HCT116 (cell line): ENCODE results near the gene ARHGEF11. TPM values are rescaled to one million over a fixed set of nuclear protein-coding genes. Genes with fewer than 3 reads are reported as not detected.

Experiments
- ATAC-seq: fragments of 200-7000 bp; cut with Tn5 transposase; 2 replicates; pipeline ENCODE4 v1.9.1; 2020; ENCODE audit warnings: mild to moderate bottlenecking, moderate library complexity
- BruUV-seq: library from RNA; stranded (reverse); fragments of 400-500 nt; replicated peaks from 2 replicates; lab custom pipeline; 2021; lab: Mats Ljungman, UMichigan
- CTCF ChIA-PET: fragments of 300-600 bp; sonication (Branson Sonifier 250); formaldehyde crosslinking; loops from one replicate; lab custom pipeline; 2021; ENCODE audit warnings: antibody characterized with exemption; lab: Charles Lee
- POLR2A ChIA-PET: fragments of 300-600, 350-600 bp; sonication (Branson Sonifier 250); formaldehyde crosslinking; loops from one replicate; lab custom pipeline; 2021; ENCODE audit warnings: antibody characterized with exemption; lab: Charles Lee
- RAD21 ChIA-PET, 2 experiments: fragments of 300-600 bp; sonication (Branson Sonifier 250); formaldehyde crosslinking; loops; one replicate each; lab custom pipeline; 2023; ENCODE audit warnings: low total read pairs in 2 of 2; ENCODE audit not compliant: uncharacterized antibody in 2 of 2, unreplicated experiment in 2 of 2, low non-redundant PET in 1 of 2; lab: Charles Lee
- DNase-seq: peaks from one replicate; pipeline ENCODE4 v3.0.0-alpha.2; 2010; ENCODE audit warnings: low read depth, low spot score
- H2AFZ ChIP-seq: fragments of 200-600 bp; shearing (Covaris generic), sonication (generic); 2 replicates; pipeline ENCODE4 v1.6.1; 2017; ENCODE audit warnings: low read depth, mixed run types, mixed read lengths, antibody characterized with exemption, low read length; ENCODE audit not compliant: poor library complexity, severe bottlenecking
- H3K27ac ChIP-seq: 2 replicates; pipeline ENCODE4 v1.5.1; 2012; ENCODE audit warnings: low read depth, low read length
- H3K27me3 ChIP-seq: fragments of 200-600 bp; sonication (generic); 2 replicates; pipeline ENCODE4 v1.6.1; 2016; ENCODE audit warnings: mixed run types, low read length, mixed read lengths; ENCODE audit not compliant: insufficient read depth
- H3K36me3 ChIP-seq, 2 experiments: fragments of 200-500 bp in 1 of 2; fragments of 200-600 bp in 1 of 2; sonication (Bioruptor generic) in 1 of 2; sonication (generic) in 1 of 2; 2 replicates each; pipeline versions ENCODE4 v1.5.1 to v1.6.1; 2014 to 2016; ENCODE audit warnings: low read length in 2 of 2, inconsistent platforms in 1 of 2, mixed read lengths in 1 of 2, mixed run types in 1 of 2; ENCODE audit not compliant: insufficient read depth in 2 of 2, control insufficient read depth in 1 of 2
- H3K4me1 ChIP-seq, 2 experiments: fragments of 200-600 bp in 1 of 2; sonication (generic) in 1 of 2; 2 replicates each; pipeline versions ENCODE4 v1.5.1 to v1.6.1; 2012 to 2017; ENCODE audit warnings: low read length in 2 of 2, inconsistent platforms in 1 of 2, mild to moderate bottlenecking in 1 of 2, mixed read lengths in 1 of 2, mixed run types in 1 of 2, moderate library complexity in 1 of 2; ENCODE audit not compliant: insufficient read depth in 2 of 2, control insufficient read depth in 1 of 2
- H3K4me2 ChIP-seq: fragments of 200-600 bp; sonication (generic); 2 replicates; pipeline ENCODE4 v1.6.1; 2017; ENCODE audit warnings: mixed run types, low read length, mixed read lengths
- H3K4me3 ChIP-seq, 2 experiments: fragments of 200-600 bp in 1 of 2; sonication (generic) in 1 of 2; replicated peaks in 1 of 2; 2 replicates each; pipeline ENCODE4 v1.5.1; 2011 to 2016; ENCODE audit warnings: low read length in 2 of 2, control low read depth in 1 of 2, low read depth in 1 of 2, mild to moderate bottlenecking in 1 of 2, mixed read lengths in 1 of 2, mixed run types in 1 of 2
- H3K79me2 ChIP-seq: fragments of 200-600 bp; sonication (generic); 2 replicates; pipeline ENCODE4 v1.6.1; 2017; ENCODE audit warnings: mild to moderate bottlenecking, mixed run types, low read length, moderate library complexity, mixed read lengths; ENCODE audit not compliant: insufficient read depth
- H3K9ac ChIP-seq: fragments of 200-600 bp; sonication (generic); 2 replicates; pipeline ENCODE4 v1.6.1; 2016; ENCODE audit warnings: low read length, mixed read lengths
- H3K9me2 ChIP-seq: fragments of 200-600 bp; sonication (generic), shearing (Covaris generic); 2 replicates; pipeline ENCODE4 v1.6.1; 2017; ENCODE audit warnings: mixed run types, mild to moderate bottlenecking, moderate library complexity; ENCODE audit not compliant: insufficient read depth
- H3K9me3 ChIP-seq, 2 experiments: fragments of 200-500 bp in 1 of 2; fragments of 200-600 bp in 1 of 2; sonication (Bioruptor generic) in 1 of 2; sonication (generic) in 1 of 2; 2 replicates each; pipeline ENCODE4 v1.6.1; 2014 to 2017; ENCODE audit warnings: low read length in 2 of 2, mixed read lengths in 2 of 2, inconsistent platforms in 1 of 2, low read depth in 1 of 2, mild to moderate bottlenecking in 1 of 2, mixed run types in 1 of 2, moderate library complexity in 1 of 2; ENCODE audit not compliant: control insufficient read depth in 1 of 2, insufficient read depth in 1 of 2
- H4K20me1 ChIP-seq: fragments of 200-600 bp; sonication (generic), shearing (Covaris generic); 2 replicates; pipeline ENCODE4 v1.6.1; 2017; ENCODE audit warnings: mixed run types, mild to moderate bottlenecking, moderate library complexity; ENCODE audit not compliant: insufficient read depth
- ATF3 ChIP-seq: IDR thresholded peaks from 2 replicates; pipeline ENCODE4 v1.6.1; 2012
- CTCF ChIP-seq, 3 experiments: fragments of 200-600 bp in 1 of 3; sonication (generic) in 1 of 3; IDR thresholded peaks in 2 of 3; conservative IDR thresholded peaks in 1 of 3; 2 replicates each; pipeline ENCODE4 v1.5.1; 2012 to 2017; ENCODE audit warnings: low read depth in 2 of 3, low read length in 2 of 3, antibody characterized with exemption in 1 of 3, borderline replicate concordance in 1 of 3, control low read depth in 1 of 3, mild to moderate bottlenecking in 1 of 3, mixed read lengths in 1 of 3, mixed run types in 1 of 3, moderate library complexity in 1 of 3; ENCODE audit not compliant: insufficient read depth in 1 of 3
- EZH2 ChIP-seq: fragments of 200-600 bp; sonication (generic); IDR thresholded peaks from 2 replicates; pipeline ENCODE4 v1.6.1; 2017; ENCODE audit warnings: antibody characterized with exemption, mixed run types
- YY1 ChIP-seq: IDR thresholded peaks from 2 replicates; pipeline ENCODE4 v1.6.1; 2011; ENCODE audit warnings: low read length, low read depth, moderate library complexity, mild to moderate bottlenecking; ENCODE audit not compliant: insufficient replicate concordance; ENCODE audit errors: extremely low read depth
- intact Hi-C: fragments of 100-400 bp; cut with micrococcal nuclease; formaldehyde crosslinking; loops from 2 replicates; pipeline ENCODE4 v1.10.0; 2022
- total RNA-seq: library from RNA; stranded (reverse); gene quantifications from one replicate; pipeline ENCODE4 v1.2.1, GENCODE V29; 2021; ENCODE audit not compliant: unreplicated experiment
- TF ChIP-seq, protein P1 (sequence below): IDR thresholded peaks from 2 replicates; pipeline ENCODE4 v1.6.1; 2011; ENCODE audit warnings: mild to moderate bottlenecking, low read length, moderate library complexity; ENCODE audit not compliant: insufficient replicate concordance; ENCODE audit errors: extremely low read depth

ARHGEF11 gene
- total RNA-seq, 1 experiment from 2014 or later: 28.9 TPM

DNA sequence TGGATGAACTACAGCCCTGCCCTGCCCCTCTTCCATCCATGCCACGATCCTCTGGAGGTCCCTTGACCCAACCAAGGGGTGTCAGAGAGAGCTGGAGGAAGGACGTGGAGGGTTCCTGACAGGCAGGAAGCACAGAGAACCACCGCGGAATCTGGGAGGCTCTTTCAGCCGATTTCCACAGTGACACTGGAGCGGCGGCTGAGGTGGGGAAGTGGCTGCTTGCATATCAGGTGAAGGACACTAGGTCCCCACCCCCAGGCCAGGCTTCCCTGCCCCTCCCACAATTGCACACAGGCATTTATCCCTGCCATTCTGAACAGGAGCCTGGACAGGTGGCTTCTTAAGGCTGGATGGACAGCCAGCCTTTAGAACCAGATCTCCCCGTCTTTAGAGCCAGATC lies 107.7 kb downstream of the ARHGEF11 start:
- no peak overlapping the region for H3K9ac ChIP-seq
- POLR2A ChIA-PET: no interaction called here
- DNase-seq (no peak), ATAC-seq (no peak)
- no peaks in the 10 kb centered on the region for H3K79me2 ChIP-seq
- H3K27me3 ChIP-seq: no peaks in the 10 kb centered on the region
- BruUV-seq: no TSS peak
- H3K36me3 ChIP-seq: peaks cover 4 to 6% of the 10 kb centered on the region in 2 experiments; a peak in 3 of 4 replicates
- H4K20me1 ChIP-seq: no peaks in the 10 kb centered on the region
- TF ChIP-seq CTCF (IDR thresholded peaks at IDR 0.05 in 2 of 3, conservative IDR thresholded peaks at IDR 0.05 in 1 of 3; ENCODE audit: borderline replicate concordance in 1 of 3, insufficient read depth in 1 of 3, low read depth in 2 of 3, low read length in 2 of 3): no peak
- no peak for TF ChIP-seq ATF3
- intact Hi-C loops: no loop called here
- H2AFZ ChIP-seq: no peak overlapping the region
- H3K9me2 ChIP-seq: no peaks in the 10 kb centered on the region
- no peaks in the 10 kb centered on the region for H3K4me1 ChIP-seq
- H3K27ac ChIP-seq: no peak overlapping the region
- H3K4me3 ChIP-seq: no peak overlapping the region
- RAD21 ChIA-PET: no interaction called here
- H3K9me3 ChIP-seq: no peaks in the 10 kb centered on the region
- CTCF ChIA-PET: no interaction called here
- no peak overlapping the region for H3K4me2 ChIP-seq

- intact Hi-C loops: no loop called here
- DNase-seq: no peak
- Histone ChIP-seq H3K4me1 (no peaks in the 10 kb centered on the region), H3K9ac (no peak overlapping the region), H4K20me1 (no peaks in the 10 kb centered on the region), H3K9me3 (no peaks in the 10 kb centered on the region), H3K4me2 (no peak overlapping the region), H3K27ac (no peak overlapping the region), H3K27me3 (no peaks in the 10 kb centered on the region), H3K36me3 (peaks cover 4 to 6% of the 10 kb centered on the region in 2 experiments; a peak in 3 of 4 replicates), H3K79me2 (no peaks in the 10 kb centered on the region), H3K9me2 (no peaks in the 10 kb centered on the region), H3K4me3 (no peak overlapping the region), H2AFZ (no peak overlapping the region)
- POLR2A ChIA-PET: no interaction called here
- ATAC-seq: no peak
- CTCF ChIA-PET: interaction anchor here (1.8 kb wide), 1 partner anchor 9 kb away, joined by 4 read pairs; no protein-coding TSS in a partner anchor
- no TSS peak for BruUV-seq
- RAD21 ChIA-PET: no interaction called here
- no peak for TF ChIP-seq EZH2
- no peak for TF ChIP-seq YY1
- TF ChIP-seq, protein P1, sequence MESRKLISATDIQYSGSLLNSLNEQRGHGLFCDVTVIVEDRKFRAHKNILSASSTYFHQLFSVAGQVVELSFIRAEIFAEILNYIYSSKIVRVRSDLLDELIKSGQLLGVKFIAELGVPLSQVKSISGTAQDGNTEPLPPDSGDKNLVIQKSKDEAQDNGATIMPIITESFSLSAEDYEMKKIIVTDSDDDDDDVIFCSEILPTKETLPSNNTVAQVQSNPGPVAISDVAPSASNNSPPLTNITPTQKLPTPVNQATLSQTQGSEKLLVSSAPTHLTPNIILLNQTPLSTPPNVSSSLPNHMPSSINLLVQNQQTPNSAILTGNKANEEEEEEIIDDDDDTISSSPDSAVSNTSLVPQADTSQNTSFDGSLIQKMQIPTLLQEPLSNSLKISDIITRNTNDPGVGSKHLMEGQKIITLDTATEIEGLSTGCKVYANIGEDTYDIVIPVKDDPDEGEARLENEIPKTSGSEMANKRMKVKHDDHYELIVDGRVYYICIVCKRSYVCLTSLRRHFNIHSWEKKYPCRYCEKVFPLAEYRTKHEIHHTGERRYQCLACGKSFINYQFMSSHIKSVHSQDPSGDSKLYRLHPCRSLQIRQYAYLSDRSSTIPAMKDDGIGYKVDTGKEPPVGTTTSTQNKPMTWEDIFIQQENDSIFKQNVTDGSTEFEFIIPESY: no peak
- TF ChIP-seq CTCF (IDR thresholded peaks at IDR 0.05 in 2 of 3, conservative IDR thresholded peaks at IDR 0.05 in 1 of 3; ENCODE audit: borderline replicate concordance in 1 of 3, insufficient read depth in 1 of 3, low read depth in 2 of 3, low read length in 2 of 3): no peak
These were observed 108.8 kb downstream of the ARHGEF11 start for GRCh38 chr1:156936721-156937220.
